ENCODE results near the gene FAM47E. TPM values are rescaled to one million over a fixed set of nuclear protein-coding genes. Genes with fewer than 3 reads are reported as not detected.

Gene FAM47E
- total and polyA plus RNA-seq, 2 of the 13 experiments (the other 11 are each of a cell fraction or from before 2014, with no cell fraction given): 0.33 to 0.66 TPM

DNA sequence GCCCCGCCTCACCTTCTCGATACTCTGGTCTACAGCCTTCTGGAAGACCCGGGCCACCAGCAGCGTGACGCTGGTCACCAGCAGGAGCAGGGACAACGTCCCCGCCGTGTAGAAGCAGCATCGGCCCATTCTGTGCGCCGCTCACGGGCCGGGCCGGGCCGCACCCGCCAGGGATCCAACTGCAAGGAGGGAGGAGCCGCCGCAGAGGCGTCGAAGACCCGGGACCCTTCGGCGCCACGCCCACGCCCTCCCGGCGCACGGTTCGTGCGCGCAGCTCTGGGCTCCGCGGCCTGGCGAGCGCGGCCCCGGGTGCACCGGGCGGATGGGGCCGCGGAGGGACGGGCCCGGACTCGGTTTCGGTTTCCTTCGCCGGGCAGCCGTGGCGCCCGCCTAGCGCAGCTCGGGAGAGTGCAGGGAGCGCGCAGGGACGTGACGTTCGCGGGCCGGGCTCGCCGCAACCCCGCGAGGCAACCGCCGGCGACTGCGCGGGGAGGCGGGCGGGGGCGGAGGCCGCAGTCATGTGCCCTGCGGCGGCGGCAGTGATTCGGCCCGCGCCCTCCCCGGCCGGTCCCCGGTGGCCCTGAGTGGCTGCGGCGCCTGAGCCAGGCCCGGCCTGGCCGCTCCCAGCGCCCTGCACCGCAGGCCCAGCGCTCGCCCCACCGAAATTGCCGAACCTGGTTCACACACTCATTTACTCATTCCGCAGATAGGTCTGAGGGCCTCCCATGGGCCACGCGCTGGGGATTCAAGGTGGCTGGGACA, 37.9 kb upstream of the FAM47E start, which contains the start of gene SCARB2 (continued):
- TF ChIP-seq ZNF318 (CRISPR knock-in tag; IDR thresholded peaks at IDR 0.05): no peak
- TF ChIP-seq CHD2 (IDR thresholded peaks at IDR 0.05; ENCODE audit: low read depth, low read length): peak; percentile 55; the same call in 1 of the 2 replicates
- TF ChIP-seq, protein P1, sequence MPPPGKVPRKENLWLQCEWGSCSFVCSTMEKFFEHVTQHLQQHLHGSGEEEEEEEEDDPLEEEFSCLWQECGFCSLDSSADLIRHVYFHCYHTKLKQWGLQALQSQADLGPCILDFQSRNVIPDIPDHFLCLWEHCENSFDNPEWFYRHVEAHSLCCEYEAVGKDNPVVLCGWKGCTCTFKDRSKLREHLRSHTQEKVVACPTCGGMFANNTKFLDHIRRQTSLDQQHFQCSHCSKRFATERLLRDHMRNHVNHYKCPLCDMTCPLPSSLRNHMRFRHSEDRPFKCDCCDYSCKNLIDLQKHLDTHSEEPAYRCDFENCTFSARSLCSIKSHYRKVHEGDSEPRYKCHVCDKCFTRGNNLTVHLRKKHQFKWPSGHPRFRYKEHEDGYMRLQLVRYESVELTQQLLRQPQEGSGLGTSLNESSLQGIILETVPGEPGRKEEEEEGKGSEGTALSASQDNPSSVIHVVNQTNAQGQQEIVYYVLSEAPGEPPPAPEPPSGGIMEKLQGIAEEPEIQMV (CRISPR knock-in tag; IDR thresholded peaks at IDR 0.05; ENCODE audit: low read depth): 0 out of 2 replicates have a peak, but pooled peaks have one; percentile 45
- no peak for TF ChIP-seq HOMEZ (CRISPR knock-in tag; IDR thresholded peaks at IDR 0.05; ENCODE audit: low read depth)
- TF ChIP-seq FOSL1 (CRISPR knock-in tag; IDR thresholded peaks at IDR 0.05; ENCODE audit: borderline replicate concordance): no peak
- TF ChIP-seq ZNF337 (CRISPR knock-in tag; IDR thresholded peaks at IDR 0.05; ENCODE audit: borderline replicate concordance, low read depth): no peak
- no peak for TF ChIP-seq ZBTB42 (CRISPR knock-in tag; IDR thresholded peaks at IDR 0.05)
- peak; percentile 66 for TF ChIP-seq SAP130 (CRISPR knock-in tag; IDR thresholded peaks at IDR 0.05; ENCODE audit: low read depth)
- TF ChIP-seq DMTF1 (CRISPR knock-in tag; IDR thresholded peaks at IDR 0.05): 0 out of 2 replicates have a peak, but pooled peaks have one; percentile 30
- TF ChIP-seq, protein P2, sequence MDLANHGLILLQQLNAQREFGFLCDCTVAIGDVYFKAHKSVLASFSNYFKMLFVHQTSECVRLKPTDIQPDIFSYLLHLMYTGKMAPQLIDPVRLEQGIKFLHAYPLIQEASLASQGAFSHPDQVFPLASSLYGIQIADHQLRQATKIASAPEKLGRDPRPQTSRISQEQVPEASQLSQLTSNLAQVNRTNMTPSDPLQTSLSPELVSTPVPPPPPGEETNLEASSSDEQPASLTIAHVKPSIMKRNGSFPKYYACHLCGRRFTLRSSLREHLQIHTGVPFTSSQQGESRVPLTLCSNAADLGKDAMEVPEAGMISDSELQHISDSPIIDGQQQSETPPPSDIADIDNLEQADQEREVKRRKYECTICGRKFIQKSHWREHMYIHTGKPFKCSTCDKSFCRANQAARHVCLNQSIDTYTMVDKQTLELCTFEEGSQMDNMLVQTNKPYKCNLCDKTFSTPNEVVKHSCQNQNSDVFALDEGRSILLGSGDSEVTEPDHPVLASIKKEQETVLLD (CRISPR knock-in tag; IDR thresholded peaks at IDR 0.05; ENCODE audit: low read depth): peak; percentile 94
- no peak for TF ChIP-seq RXRA (CRISPR knock-in tag; IDR thresholded peaks at IDR 0.05)
- TF ChIP-seq HES4 (CRISPR knock-in tag; IDR thresholded peaks at IDR 0.05; ENCODE audit: borderline replicate concordance): no peak
